NT2/D1 (cell line): ENCODE data around the gene RTL5.

Source experiments
- SUZ12 ChIP-seq: IDR thresholded peaks from 2 replicates; pipeline ENCODE4 v1.6.1; 2011; ENCODE audit not compliant: insufficient read length, insufficient read depth; ENCODE audit errors: extremely low read depth
- ZNF274 ChIP-seq: IDR thresholded peaks from 2 replicates; pipeline ENCODE4 v1.6.1; 2011; ENCODE audit warnings: mild to moderate bottlenecking, low read depth, low read length

DNA sequence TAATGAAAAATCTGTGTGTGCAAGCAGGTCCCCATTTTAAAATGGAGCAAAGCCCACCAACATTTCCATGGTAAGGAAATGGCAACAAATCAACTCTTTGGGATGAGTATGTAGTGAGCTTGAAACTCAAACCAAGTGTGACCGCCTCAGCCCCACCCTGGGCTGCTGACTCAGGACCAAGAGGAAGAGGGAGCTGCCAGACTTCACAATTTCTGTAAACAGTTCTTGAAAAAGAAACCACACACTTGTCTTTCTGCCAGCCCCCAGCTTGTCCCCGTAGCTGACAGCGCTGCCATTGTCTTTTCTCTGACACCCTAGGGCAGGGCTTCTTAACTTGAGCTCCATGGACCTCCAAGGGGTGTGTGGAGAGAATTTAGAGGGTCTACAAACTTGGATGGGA lies 10.3 kb downstream of the RTL5 start:
- TF ChIP-seq SUZ12 (no peak), ZNF274 (no peak)
